Left renal pelvis (tissue), 4 donors: ENCODE data around the gene KLHDC10. TPM values are rescaled to one million over a fixed set of nuclear protein-coding genes. Genes with fewer than 3 reads are reported as not detected.
"Not testable (repeated sequence)": the region's sequence is repeated elsewhere in the genome, so short reads cannot be mapped to it uniquely, and the experiment has no call there.

ENCODE experiments used
- DNase-seq, 4 donors: peaks; one replicate each; pipeline ENCODE4 v3.0.0-alpha.2; 2013; ENCODE audit warnings: low read depth in 4 of 4, low spot score in 3 of 4
- polyA plus RNA-seq, 4 donors: library from polyadenylated mRNA; unstranded; fragments of 120-200 nt; gene quantifications; one replicate each; pipeline ENCODE4 v1.2.1, GENCODE V29; 2013; ENCODE audit not compliant: insufficient read length in 4 of 4

Gene KLHDC10
- polyA plus RNA-seq, 4 donors = 49.4 to 56.4 (median 53.5) TPM

DNA sequence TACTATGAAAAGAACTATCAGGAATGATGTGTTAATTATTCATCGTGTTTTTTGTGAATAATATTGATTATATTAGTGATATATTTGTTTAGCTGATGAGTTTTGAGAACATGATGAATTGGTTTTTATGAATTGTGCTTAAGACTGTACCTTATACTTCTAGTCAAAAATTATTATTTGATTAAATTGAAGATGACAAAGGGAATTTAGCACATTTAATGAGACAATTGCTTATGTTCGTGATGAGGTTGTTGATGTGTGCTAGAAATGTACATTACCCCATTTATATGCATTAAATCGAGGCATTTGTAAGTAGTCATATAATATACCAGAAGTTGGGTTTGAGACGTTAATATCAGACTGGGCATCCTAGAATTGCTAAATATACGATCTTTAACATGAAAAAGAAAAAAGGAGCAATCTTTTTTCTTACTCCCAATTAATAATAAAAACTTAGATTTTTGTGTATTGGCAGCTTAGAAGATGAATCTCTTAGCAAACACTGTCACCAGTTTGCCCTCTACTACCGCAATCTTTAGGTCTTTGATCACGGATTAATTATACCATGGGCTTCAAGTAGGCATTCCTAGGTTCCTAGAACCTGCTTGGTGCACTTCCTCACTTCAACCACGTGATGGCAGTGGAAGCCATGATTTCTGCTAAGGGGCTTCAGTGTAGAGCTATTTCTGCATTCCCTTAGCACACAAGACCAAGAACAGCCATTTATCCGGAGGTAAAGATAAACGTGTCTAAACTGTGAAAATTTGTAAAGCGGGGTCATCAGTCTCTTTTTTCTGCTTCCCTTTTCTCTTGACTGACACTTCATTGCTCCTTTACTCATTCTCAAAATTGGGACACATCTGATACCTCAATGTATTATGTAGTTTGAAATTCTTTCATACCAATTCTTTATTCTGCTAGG lies 1.6 kb downstream of the KLHDC10 start:
- peak in 3 of 4 donors; percentile 75 to 85 (median 82) for DNase-seq

DNA sequence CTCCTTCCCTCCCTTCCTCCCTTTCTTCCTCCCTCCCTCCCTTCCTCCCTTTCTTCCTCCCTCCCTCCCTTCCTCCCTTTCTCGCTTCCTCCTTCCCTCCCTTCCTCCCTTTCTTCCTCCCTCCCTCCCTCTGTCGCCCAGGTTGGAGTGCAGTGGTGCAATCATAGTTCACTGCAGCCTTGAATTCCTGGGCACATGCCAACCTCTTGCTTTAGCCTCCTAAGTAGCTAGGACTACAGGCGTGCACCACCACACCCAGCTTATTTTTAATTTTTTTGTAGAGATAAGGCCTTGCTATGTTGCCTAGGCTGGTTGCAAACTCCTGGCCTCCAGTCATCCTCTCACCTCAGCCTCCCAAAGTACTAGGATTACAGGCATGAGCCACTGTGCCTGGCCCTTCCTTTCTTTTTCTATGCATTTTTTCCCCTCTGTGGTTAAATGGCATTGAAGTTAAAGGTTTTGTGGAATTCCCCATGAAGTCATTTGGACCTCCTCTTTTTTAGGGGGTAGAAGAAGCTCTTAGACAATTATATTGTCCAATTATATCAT lies 9.6 kb downstream of the KLHDC10 start:
- no peak for DNase-seq

DNA sequence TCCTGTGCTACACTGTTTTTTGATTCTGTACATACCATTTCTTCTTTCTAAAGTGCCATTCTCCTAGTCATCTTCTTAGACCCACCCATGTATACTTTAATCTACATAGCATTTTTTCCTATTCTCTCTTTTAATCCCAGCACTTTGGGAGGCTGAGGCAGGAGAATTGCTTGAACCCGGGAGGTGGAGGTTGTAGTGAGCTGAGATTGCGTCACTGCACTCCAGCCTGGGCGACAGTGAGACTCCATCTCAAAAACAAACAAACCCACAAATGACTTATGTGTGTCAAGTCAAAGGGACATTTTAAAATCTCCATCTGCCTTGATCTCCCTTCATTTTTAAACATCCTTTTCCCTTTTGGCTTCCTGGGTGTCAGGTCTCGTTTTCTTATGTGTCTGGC lies 13.2 kb downstream of the KLHDC10 start:
- DNase-seq = not testable (repeated sequence)

DNA sequence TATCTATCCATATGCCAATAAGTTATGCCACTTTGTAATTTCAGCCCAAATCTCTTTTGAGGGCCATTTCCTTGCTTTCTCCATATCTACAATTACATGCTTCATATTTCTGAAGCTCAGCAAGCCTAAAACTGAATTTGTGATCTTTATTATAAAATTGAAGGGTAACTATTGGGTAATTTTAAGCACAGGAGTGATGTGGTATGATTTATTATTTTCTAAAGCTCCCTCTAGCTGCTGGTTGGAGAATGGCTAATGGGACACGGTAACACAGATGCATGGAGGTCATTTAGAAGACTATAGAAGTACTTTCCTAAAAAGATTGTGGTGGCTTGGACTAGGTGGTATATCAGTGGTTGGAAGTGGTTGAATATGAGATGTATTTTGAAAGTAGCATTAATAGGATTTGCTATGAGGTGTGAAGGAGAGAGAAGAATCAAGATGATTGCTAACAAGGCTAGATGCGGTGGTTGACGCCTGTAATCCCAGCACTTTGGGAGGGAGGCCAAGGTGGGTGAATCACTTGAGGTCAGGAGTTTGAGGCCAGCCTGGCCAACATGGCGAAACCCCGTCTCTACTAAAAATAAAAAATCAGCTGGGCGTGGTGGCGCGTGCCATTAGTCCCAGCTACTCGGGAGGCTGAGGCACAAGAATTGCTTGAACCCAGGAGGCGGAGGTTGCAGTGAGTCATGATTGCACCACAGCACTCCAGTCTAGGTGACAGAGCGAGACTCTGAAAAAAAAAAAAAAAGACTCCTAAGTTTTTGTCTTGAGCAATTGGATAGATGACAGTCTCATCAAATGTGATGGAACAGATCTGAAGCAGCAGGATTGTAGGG lies 13.9 kb downstream of the KLHDC10 start:
- DNase-seq = no peak

DNA sequence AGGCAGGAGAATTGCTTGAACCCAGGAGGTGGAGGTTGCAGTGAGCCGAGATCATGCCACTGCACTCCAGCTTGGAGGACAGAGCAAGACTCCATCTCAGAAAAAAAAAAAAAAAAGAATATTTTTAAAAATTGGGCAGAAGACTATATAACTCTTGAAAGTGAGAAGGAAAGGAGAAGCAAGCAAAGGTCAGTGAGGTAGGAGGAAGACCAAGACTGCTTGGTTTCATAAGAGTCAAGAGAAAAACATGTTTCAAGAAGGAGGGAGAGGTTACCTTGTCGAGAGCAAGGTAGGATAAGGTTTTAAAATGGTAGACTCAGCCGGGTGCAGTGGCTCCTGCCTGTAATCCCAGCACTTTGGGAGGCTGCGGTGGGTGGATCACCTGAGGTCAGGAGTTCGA lies 14.9 kb downstream of the KLHDC10 start:
- DNase-seq = not testable (repeated sequence)

DNA sequence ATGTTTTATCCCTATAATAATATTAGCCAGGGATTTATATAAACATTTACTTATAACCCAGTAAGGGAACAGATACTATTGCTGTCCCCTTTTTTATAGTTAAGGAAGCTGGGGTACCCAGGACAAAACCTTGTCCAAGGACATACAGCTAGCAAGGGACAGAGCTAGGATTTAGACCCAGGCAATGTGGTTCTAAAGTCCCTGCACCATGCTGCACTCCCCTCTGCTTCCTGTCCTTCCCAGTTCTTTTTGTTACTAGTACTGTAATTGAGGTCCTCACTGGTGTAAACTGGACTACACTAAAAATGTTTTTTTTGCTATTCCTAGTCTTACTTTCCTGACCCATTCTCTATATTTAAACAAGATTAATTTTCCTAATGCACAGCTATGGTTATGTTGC lies 16.6 kb downstream of the KLHDC10 start:
- no peak for DNase-seq

DNA sequence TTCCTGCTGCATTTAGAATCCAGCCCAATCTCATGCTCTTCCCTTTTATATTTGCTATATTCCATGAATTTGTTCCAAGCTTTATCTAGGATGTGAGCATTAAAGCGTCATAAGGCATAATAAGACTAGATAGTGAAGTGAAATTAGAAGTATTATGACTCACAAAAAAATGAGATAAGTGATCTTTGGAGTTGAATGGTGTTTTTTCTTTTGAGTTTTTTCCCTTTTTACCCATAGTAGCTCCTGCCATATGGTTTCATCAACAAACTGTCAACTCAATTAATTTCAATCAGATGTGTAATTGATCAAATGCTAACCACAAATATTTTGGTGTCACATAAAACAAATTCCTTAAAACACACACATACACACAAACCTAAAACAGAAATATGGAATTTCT lies 17.0 kb downstream of the KLHDC10 start:
- DNase-seq = no peak

DNA sequence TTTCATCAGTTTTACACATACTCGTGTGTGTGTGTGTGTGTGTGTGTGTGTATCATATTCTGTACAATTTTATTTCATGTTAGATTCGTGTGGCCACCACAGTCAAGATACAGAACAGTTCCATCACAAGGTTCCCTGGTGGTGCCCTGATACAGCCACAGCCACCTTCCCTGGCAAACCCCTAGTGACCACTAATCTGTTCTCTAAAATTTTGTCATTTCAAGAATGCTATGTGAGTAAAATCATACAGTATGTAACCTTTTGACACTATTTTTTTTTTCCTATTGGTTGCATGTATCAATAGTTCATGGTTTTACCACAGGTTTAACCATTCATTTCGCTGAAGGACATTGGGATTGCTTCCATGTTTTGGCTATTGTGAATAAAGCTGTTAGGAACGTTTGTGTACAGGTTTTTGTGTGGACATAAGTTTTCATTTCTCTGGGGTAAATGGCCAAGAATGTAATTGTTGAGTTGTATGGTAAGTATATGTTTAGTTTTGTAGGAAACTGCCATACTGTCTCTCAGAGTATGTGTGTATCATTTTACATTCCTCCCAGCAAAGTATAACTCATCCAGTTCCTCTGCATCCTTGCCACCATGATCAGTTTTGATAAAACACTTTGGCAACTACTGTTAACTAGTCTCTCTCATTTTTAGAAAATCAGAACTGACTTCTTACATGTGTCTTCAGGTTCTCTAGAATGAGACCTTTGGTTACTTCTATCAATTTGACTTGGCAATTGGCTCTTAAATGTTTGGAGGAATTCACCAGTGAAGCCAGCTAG lies 20.6 kb downstream of the KLHDC10 start:
- no peak for DNase-seq

DNA sequence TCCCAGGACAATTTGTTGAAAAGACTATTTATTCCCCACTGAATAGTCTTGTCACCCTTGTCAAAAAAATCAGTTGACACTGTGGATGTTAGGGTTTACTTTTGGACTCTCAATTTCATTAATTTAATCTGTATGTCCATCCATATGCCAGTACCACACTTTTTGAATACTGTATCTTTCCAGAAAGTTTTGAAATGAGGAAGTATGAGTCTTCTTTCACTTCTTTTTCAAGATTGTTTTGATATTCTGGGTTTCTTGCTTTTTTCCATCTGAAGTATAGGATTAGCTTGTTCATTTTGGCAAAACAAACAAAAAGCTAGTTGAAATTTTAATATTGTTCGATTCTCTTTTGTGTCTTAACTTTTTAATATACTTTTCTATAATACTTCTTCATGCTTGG lies 21.7 kb downstream of the KLHDC10 start:
- no peak for DNase-seq

DNA sequence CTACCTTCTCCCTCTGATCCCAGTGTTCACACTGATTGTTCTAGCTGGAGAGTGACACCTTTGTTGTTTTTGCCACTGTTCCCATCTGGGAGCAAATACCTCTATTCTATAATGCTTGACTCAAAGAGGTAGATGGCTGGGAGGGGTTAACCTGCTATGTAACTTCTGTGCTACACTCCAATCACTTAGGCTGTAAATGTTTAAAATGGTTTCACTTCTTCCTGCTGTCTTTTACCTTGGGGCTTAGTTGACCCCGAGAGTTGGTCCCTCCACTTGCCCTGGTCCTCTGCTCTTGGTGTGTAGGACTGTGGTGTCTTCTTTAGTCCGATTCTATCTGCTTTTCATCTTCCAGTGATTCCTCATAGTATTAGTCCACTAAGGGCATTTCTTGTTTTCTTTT lies 22.3 kb downstream of the KLHDC10 start:
- no peak for DNase-seq

DNA sequence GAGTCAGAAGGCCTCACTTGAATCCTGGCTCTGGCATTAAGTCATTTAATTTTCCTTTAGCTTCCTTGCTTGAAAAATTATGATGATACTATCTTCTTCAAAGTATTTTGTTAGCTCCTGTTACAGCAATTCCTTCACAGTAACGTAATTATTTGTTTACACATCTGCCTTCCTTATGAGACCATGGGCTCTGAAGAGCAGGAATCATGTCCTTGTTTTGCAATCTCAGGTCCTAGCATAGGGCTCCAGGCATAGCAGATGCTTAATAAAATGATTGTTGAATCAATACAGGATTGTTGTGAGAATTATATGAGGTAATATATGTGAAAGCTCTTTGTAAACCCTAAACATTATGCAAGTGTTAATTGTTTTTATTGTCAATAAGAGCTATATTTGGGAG lies 25.5 kb downstream of the KLHDC10 start:
- no peak for DNase-seq

DNA sequence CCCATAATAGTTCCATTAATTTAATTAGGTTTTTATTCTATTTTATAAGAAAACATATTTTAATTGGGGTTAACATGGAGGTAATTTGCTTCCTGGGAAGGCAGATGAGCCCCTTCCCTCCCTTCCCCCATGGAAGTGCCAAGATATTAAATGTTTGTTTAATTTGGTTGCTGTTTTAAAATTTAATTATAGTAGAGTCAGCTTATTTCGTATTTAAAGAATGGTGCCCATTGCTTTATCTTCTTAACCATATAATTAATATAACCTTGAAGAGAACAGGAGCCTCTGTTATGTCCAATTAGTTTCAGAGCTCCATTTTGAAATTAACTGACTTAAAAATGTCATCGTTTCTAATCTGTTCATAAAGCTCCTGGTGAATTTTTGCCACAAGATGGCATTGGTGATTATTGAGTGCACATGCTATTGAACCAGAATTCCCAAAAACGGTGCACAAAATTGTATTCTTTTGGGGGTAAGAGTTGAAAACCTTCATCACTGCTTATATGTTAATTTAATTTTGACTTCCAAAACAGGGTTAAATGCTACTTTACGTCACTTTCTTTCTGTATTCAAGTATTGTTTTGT lies 26.0 kb downstream of the KLHDC10 start:
- no peak for DNase-seq

DNA sequence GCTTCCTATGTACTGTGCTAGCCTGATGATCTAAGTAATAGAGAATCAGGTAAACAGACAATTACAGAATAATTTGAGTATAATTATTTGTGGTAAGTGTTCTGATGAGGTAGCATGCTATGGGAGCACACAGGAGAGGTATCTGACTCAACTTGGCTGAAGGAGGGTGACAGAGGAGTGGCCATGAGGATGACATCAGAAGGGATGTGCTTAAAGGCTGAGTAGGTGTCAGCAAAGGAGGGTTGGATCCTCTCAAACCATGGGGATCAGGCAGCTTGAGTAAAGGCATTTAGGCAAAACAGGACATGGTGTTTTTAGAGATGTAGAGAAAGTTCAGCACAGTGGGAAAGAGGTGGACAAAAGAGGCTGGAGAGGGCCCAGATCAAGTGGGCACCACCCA lies 29.0 kb downstream of the KLHDC10 start:
- DNase-seq = no peak

DNA sequence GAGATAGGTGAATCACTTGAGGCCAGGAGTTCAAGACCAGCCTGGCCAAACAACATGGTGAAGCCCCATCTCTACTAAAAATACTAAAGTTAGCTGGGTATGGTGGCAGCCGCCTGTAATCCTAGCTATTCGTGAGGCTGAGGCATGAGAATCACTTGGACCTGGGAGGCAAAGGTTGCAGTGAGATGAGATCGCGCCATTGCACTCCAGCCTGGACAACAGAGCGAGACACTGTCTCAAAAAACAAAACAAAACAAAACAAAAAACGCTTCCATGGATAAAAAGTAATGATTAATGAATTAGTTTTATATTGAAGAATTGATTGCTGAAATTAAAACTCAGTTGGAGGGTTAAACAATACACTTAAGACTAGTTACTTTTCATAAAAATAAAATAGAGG lies 32.3 kb downstream of the KLHDC10 start:
- DNase-seq = no peak

DNA sequence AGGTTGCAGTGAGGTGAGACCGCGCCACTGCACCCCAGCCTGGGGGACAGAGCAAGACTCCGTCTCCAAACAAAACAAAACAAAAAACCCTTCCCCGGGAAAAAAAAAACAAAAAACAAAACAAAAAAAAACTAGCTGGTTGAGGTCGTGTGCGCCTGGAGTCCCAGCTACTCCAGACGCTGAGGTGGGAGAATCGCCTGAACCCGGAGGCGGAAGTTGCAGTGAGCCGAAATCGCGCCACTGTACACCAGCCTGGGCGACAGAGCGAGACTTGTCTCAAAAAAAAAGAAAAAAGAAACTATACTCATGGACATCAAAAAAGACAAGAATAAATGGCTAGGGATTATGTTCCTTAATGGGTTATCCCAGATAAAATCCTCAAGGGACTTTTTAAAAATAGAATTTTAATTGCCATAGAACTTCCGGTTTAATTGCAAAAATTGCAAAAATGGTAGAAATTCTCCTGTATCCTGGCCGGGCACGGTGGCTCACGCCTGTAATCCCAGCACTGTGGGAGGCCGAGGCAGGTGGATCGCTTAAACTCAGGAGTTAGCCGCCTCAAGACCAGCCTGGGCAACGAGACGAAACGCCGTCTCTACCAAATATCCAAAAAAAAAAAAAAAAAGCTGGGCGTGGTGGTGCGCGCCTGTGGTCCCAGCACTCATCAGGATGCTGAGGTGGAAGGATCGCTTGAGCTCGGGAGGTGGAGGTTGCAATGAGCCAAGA lies 37.8 kb downstream of the KLHDC10 start:
- no peak for DNase-seq

DNA sequence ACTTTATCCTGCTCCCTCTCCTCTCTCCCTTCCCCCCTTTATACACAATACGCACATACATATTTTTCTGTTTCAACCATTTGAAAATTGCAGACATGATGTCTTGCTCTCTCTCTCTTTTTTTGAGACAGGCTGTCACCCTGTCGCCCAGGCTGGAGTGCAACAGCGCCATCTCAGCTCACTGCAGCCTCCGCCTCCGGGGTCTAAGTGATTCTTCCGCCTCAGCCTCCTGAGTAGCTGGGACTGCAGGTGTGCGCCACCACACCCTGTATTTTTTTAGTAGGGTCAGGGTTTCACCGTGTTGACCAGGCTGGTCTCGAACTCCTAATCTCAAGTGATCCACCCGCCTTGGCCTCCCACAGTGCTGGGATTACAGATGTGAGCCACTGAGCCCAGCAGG lies 38.5 kb downstream of the KLHDC10 start:
- DNase-seq = no peak

DNA sequence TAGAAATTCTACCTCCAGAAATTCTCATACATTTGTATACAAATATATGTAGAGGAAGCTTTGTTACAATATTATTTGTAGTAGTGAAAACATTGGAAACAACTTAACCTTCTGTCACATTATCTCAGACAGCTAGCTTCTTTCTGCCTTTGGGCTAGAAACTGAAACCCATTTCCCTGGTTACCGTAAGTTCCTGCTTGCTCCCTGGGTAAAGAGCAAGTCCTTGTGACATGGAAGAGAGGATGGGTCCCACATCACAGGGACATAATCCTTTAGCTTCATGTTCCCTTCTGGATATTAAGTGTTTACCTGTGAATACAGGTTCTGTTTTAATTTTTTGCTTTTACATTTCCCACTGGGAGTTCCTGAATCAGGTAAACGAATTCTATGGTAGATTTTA lies 41.8 kb downstream of the KLHDC10 start:
- no peak for DNase-seq

DNA sequence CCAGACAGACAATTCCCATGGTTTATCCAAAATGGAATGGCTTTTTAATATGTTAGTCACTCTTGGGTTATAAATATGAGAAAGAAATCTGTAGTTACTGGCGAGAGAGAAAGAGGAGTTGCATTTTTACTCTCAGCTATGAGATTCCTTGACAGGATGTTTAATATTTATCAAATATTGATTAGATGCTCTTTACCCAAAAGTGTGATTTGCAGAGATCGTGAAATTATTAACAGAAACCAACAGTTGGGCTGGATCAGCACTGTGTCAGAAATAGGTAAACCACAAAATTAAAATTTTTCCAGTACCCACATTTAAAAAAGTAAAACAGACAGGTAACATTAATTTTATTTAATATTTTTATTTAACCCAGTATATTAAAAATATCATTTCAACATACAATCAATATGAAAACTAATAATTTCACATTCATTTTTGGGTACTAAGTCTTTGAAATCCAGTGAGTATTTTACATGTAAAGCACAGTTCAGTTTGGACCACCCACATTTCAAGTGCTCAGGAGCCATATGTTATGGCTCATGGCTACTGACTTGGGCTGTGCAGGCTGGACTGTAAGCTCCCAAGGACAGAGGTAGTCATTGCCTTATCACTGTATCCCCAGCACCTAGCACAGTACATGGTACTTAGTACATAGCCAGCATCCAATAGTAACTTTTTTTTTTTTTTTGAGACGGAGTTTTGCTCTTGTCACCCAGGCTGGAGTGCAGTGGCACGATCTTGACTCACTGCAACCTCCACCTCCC lies 42.5 kb downstream of the KLHDC10 start:
- DNase-seq = no peak

DNA sequence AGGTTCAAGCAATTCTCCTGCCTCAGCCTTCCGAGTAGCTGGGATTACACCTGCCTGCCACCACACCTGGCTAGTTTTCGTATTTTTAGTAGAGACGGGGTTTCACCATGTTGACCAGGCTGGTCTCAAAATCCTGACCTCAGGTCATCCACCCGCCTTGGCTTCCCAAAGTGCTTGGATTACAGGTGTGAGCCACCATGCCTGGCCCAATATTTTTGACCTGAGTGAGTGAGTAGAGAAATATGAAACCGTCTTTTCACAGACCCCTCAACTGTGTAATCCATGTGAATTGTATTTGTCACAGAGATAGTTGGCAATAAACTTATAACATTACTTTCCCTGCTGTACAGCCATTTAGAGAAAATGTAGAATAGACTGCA lies 43.1 kb downstream of the KLHDC10 start:
- DNase-seq = not testable (repeated sequence)
